ENCODE results near the gene MGMT. TPM values are rescaled to one million over a fixed set of nuclear protein-coding genes. Genes with fewer than 3 reads are reported as not detected.

MGMT gene
- total RNA-seq, 6 experiments from 2014 or later, result 36.5 to 53.4 (median 42.3) TPM

GRCh38 chr10:129796710-129797420 is 329.8 kb downstream of the MGMT start:
- Histone ChIP-seq H3K4me1 (no peaks in the 10 kb centered on the region), H3K9me3 (no peaks in the 10 kb centered on the region), H3K36me3 (no peaks in the 10 kb centered on the region), H3K4me3 (no peak overlapping the region), H3K27ac (no peak overlapping the region), H3K27me3 (no peaks in the 10 kb centered on the region)
- 60% methylated on average over 1 of the region's 14 CpGs for WGBS (ENCODE audit: insufficient coverage, low coverage, low lambda C conversion rate, missing lambda C conversion rate)
- TF ChIP-seq POLR2A (IDR thresholded peaks at IDR 0.05) (no peak), CTCF (IDR thresholded peaks at IDR 0.05) (no peak)
- DNase-seq, result no peak
- ATAC-seq, result no peak
- intact Hi-C loops (cut with DNase I), result no loop called here

- 80% methylated on average over 1 of the region's 3 CpGs for WGBS (ENCODE audit: insufficient coverage, low coverage, low lambda C conversion rate, missing lambda C conversion rate)
- no peak for ATAC-seq
- no peaks in the 10 kb centered on the region for H3K4me1 ChIP-seq
- TF ChIP-seq CTCF (IDR thresholded peaks at IDR 0.05) (no peak), POLR2A (IDR thresholded peaks at IDR 0.05) (no peak)
- intact Hi-C loops (cut with DNase I), result no loop called here
- H3K9me3 ChIP-seq, result peaks cover 0 to 10% (median 4%) of the 10 kb centered on the region in 4 donors
- no peaks in the 10 kb centered on the region for H3K27me3 ChIP-seq
- no peak for DNase-seq
- no peak overlapping the region for H3K4me3 ChIP-seq
- no peaks in the 10 kb centered on the region for H3K36me3 ChIP-seq
- no peak overlapping the region for H3K27ac ChIP-seq
Measured at GRCh38 chr10:129799942-129800341, 332.9 kb downstream of the MGMT start.

GRCh38 chr10:129800796-129801340 is 333.8 kb downstream of the MGMT start:
- Histone ChIP-seq H3K27me3 (no peaks in the 10 kb centered on the region), H3K27ac (no peak overlapping the region), H3K4me1 (no peaks in the 10 kb centered on the region), H3K36me3 (no peaks in the 10 kb centered on the region), H3K4me3 (no peak overlapping the region), H3K9me3 (peaks cover 0 to 10% (median 4%) of the 10 kb centered on the region in 4 donors)
- intact Hi-C loops (cut with DNase I), result no loop called here
- WGBS (ENCODE audit: insufficient coverage, low coverage, low lambda C conversion rate, missing lambda C conversion rate), result 67% methylated on average over 9 of the region's 14 CpGs
- peak in 1 of 4 donors; percentile 19 for ATAC-seq
- no peak for DNase-seq
- no peak for TF ChIP-seq POLR2A (IDR thresholded peaks at IDR 0.05)
- no peak for TF ChIP-seq CTCF (IDR thresholded peaks at IDR 0.05)

- ATAC-seq (no peak), DNase-seq (no peak)
- Histone ChIP-seq H3K4me1 (peaks cover 0 to 5% (median 0%) of the 10 kb centered on the region in 4 donors), H3K4me3 (no peak overlapping the region), H3K36me3 (no peaks in the 10 kb centered on the region), H3K27ac (no peak overlapping the region), H3K27me3 (no peaks in the 10 kb centered on the region), H3K9me3 (peaks cover 0 to 10% (median 4%) of the 10 kb centered on the region in 4 donors)
- no peak for TF ChIP-seq CTCF (IDR thresholded peaks at IDR 0.05)
- no peak for TF ChIP-seq POLR2A (IDR thresholded peaks at IDR 0.05)
- intact Hi-C loops (cut with DNase I), result no loop called here
- 52% methylated on average over 3 of the region's 7 CpGs for WGBS (ENCODE audit: insufficient coverage, low coverage, low lambda C conversion rate, missing lambda C conversion rate)
Measured at GRCh38 chr10:129807211-129807610, 340.2 kb downstream of the MGMT start.
